ENCODE data around the gene FGF22.
"Not testable (repeated sequence)": the region's sequence is repeated elsewhere in the genome, so short reads cannot be mapped to it uniquely, and the experiment has no call there.

Gene FGF22

GRCh38 chr19:661427-662196 is 21.9 kb downstream of the FGF22 start:
- peak; percentile 48 for DNase-seq

GRCh38 chr19:662207-662961 is 22.7 kb downstream of the FGF22 start:
- peak; percentile 66 for DNase-seq

- DNase-seq: peak; percentile 97
Measured at GRCh38 chr19:662962-663681, 23.4 kb downstream of the FGF22 start, which contains the start of gene RNF126. TSS of gene RNF126 (minus strand) at chr19:663214. CDS start at chr19:663121, 93 bp downstream.

GRCh38 chr19:663682-664117 is 24.0 kb downstream of the FGF22 start:
- no peak for DNase-seq

- peak; percentile 76 for DNase-seq
Measured at GRCh38 chr19:664913-665443, 25.3 kb downstream of the FGF22 start.

GRCh38 chr19:666985-667573 is 27.4 kb downstream of the FGF22 start:
- DNase-seq: not testable (repeated sequence)

GRCh38 chr19:668675-669434 is 29.2 kb downstream of the FGF22 start:
- not testable (repeated sequence) for DNase-seq

- DNase-seq: no peak
Measured at GRCh38 chr19:670609-671075, 31.0 kb downstream of the FGF22 start.

- DNase-seq: no peak
Measured at GRCh38 chr19:674282-675151, 34.8 kb downstream of the FGF22 start.

- DNase-seq: no peak
Measured at GRCh38 chr19:676007-676338, 36.3 kb downstream of the FGF22 start.

GRCh38 chr19:676339-677105 is 36.8 kb downstream of the FGF22 start, which contains the start of gene FSTL3:
TSS of gene FSTL3 (plus strand) at chr19:676392. CDS start at chr19:676424, 32 bp downstream.
- DNase-seq: no peak

GRCh38 chr19:677201-677600 is 37.5 kb downstream of the FGF22 start:
- DNase-seq: no peak

GRCh38 chr19:677601-678436 is 38.1 kb downstream of the FGF22 start:
- DNase-seq: no peak

GRCh38 chr19:678791-679388 is 39.2 kb downstream of the FGF22 start:
- no peak for DNase-seq

- no peak for DNase-seq
Measured at GRCh38 chr19:679418-680286, 40.0 kb downstream of the FGF22 start.

- peak; percentile 99 for DNase-seq
Measured at GRCh38 chr19:680287-681028, 40.8 kb downstream of the FGF22 start.

All from activated T-cell treated with anti-CD3 and anti-CD28 coated beads for 4 hours (primary cell).